ENCODE measurements around the gene CDKAL1. TPM values are rescaled to one million over a fixed set of nuclear protein-coding genes. Genes with fewer than 3 reads are reported as not detected.

The CDKAL1 gene
- total and polyA plus RNA-seq, 2 of the 8 experiments (the other 6 are each of a cell fraction or from before 2014, with no cell fraction given): 8.4 to 24.6 TPM

DNA sequence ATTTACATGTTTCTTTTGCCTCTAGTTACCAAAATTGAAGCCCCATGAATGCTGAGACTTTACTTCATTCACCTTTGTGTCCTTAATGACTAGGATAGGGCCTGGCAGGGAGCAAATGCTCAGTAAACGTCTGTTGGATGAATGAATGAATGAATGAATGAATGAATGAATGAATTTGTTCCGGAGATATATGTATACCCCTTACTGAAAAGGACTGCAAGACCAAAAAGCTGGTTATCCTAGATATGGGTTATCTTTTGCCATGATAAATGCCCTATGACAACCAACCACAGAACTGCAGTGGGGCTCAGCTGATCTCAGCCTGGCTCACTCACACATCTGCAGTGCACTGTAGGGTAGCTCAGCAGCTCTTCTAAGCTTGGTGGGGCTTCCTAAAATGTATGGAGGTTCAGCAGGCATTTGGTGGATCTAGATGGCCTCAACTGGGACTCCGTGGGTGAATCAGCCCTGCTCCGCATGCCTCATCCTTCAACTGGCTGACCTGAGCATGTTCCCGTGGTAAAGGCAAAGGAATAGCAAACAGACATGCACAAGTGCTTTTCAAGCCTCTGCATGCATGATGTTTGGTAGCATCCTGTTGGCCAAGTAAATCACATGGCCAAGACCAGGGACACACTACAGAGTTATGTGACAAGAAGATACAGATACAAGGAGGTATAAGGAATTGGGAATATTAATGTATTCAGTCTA is 680.6 kb downstream of the CDKAL1 start:
- Histone ChIP-seq H2BK5ac (ENCODE audit: low read depth, low read length) (no peak overlapping the region; the same call in 1 of the 2 replicates), H4K5ac (ENCODE audit: insufficient read length, low read depth, low read length) (no peak overlapping the region), H3K4me2 (ENCODE audit: insufficient read depth in 1 of 2, low read depth in 2 of 2, low read length in 2 of 2) (no peak overlapping the region), H3K4ac (replicated peaks; ENCODE audit: insufficient read length, low read depth, low read length) (no peak overlapping the region), H3K14ac (ENCODE audit: insufficient read length) (no peak overlapping the region), H3K79me2 (ENCODE audit: control insufficient read depth in 1 of 2, insufficient read depth in 2 of 2, low read length in 2 of 2) (no peaks in the 10 kb centered on the region), H2BK120ac (replicated peaks; ENCODE audit: low read depth, low read length) (no peak overlapping the region), H3K4me3 (ENCODE audit: extremely low read depth in 1 of 4, insufficient read depth in 2 of 4, low read depth in 3 of 4, low read length in 4 of 4) (no peak overlapping the region), H2BK15ac (ENCODE audit: low read length) (no peak overlapping the region), H3K9ac (replicated peaks in 1 of 4; ENCODE audit: extremely low read depth in 1 of 4, low read depth in 3 of 4, low read length in 3 of 4) (no peak overlapping the region), H3K18ac (ENCODE audit: extremely low read depth, low read length) (no peak overlapping the region), H4K91ac (replicated peaks; ENCODE audit: insufficient read length, low read length) (no peak overlapping the region), H3K79me1 (ENCODE audit: low read depth, low read length) (no peaks in the 10 kb centered on the region), H2AFZ (ENCODE audit: low read length) (no peak overlapping the region), H2BK20ac (ENCODE audit: low read length) (0 out of 2 replicates have a peak overlapping the region, but pooled peaks have one; percentile 63), H3K27ac (ENCODE audit: low read depth, low read length) (no peak overlapping the region), H3K23me2 (ENCODE audit: low read depth, low read length) (no peaks in the 10 kb centered on the region), H4K20me1 (replicated peaks in 1 of 2; ENCODE audit: control insufficient read depth in 1 of 2, insufficient read depth in 2 of 2, low read length in 2 of 2) (no peaks in the 10 kb centered on the region), H2BK12ac (ENCODE audit: low read depth, low read length) (no peak overlapping the region), H4K8ac (ENCODE audit: extremely low read depth, insufficient read depth, low read length) (no peak overlapping the region), H3K4me1 (replicated peaks in 1 of 4; ENCODE audit: control insufficient read depth in 3 of 4, insufficient read depth in 4 of 4, low read length in 3 of 4) (no peaks in the 10 kb centered on the region; a peak in 1 of 7 replicates), H3K56ac (replicated peaks; ENCODE audit: insufficient read length, low read depth, low read length) (no peak overlapping the region), H2AK5ac (ENCODE audit: low read depth, low read length) (peak overlapping the region; percentile 77; the same call in 1 of the 2 replicates), H3K9me3 (ENCODE audit: insufficient read depth in 2 of 2, low read depth in 1 of 2, low read length in 1 of 2) (peaks cover 3 to 5% of the 10 kb centered on the region in 2 experiments; a peak in 1 of 4 replicates), H3K27me3 (replicated peaks in 1 of 4; ENCODE audit: control insufficient read depth in 3 of 4, extremely low read depth in 1 of 4, insufficient read depth in 3 of 4, low read length in 3 of 4) (no peaks in the 10 kb centered on the region), H3K36me3 (ENCODE audit: control insufficient read depth in 2 of 4, insufficient read depth in 4 of 4, low read length in 3 of 4) (no peaks in the 10 kb centered on the region), H3K23ac (ENCODE audit: insufficient read length) (no peak overlapping the region)
- FAIRE-seq (no peak), DNase-seq (ENCODE audit: low read depth in 1 of 2, low spot score in 2 of 2) (no peak)
- TF ChIP-seq RXRA (IDR thresholded peaks at IDR 0.05; ENCODE audit: insufficient read depth, low read depth, low read length) (no peak), SIX5 (IDR thresholded peaks at IDR 0.05; ENCODE audit: low read depth, low read length) (no peak), CHD2 (IDR thresholded peaks at IDR 0.05; ENCODE audit: low read length) (no peak), RNF2 (IDR thresholded peaks at IDR 0.05; ENCODE audit: borderline replicate concordance, low read depth, low read length, missing control alignments, poor library complexity, severe bottlenecking) (no peak), SRF (IDR thresholded peaks at IDR 0.05; ENCODE audit: low read depth, low read length) (no peak), BCL11A (IDR thresholded peaks at IDR 0.05; ENCODE audit: low read depth in 2 of 2, low read length in 2 of 2) (no peak), JUN (IDR thresholded peaks at IDR 0.05; ENCODE audit: low read depth, low read length) (no peak)
- 95% methylated on average over 5 of the region's 5 CpGs; no CpG with 5 or more reads in 1 of the 2 experiments for WGBS, 2 experiments (ENCODE audit: extremely low coverage in 1 of 2, insufficient coverage in 1 of 2, insufficient read length in 1 of 2, insufficient replicate concordance in 2 of 2, low coverage in 1 of 2, low lambda C conversion rate in 2 of 2, missing lambda C conversion rate in 1 of 2)
- POLR2A ChIA-PET (ENCODE audit: partially characterized antibody): no interaction called here
- CTCF ChIA-PET (ENCODE audit: partially characterized antibody): interaction anchor here (0.9 to 1.6 kb wide), 2 partner anchors 10 to 15 kb away, joined by 3 read pairs; no protein-coding TSS in a partner anchor

Data from H1 (cell line).